Upper lobe of left lung (tissue), 4 donors: Measurements from ENCODE around the gene SAXO1.

Experiments
- CTCF ChIP-seq, 6 experiments: fragments of 450-650 bp in 4 of 6; fragments of 200-600 bp in 2 of 6; sonication (generic) in 2 of 6; IDR thresholded peaks; one replicate each; pipeline ENCODE4 v1.5.1; 2016 to 2019; ENCODE audit warnings: antibody characterized with exemption in 6 of 6
- EP300 ChIP-seq, 4 donors: sonication (generic); formaldehyde crosslinking; IDR thresholded peaks; one replicate each; pipeline ENCODE4 v1.5.1; 2017; ENCODE audit warnings: antibody characterized with exemption in 4 of 4, control low read depth in 2 of 4
- POLR2A ChIP-seq, 4 donors: fragments of 450-650 bp; IDR thresholded peaks; one replicate each; pipeline ENCODE4 v1.5.1; 2016 to 2017; ENCODE audit warnings: antibody characterized with exemption in 4 of 4, mild to moderate bottlenecking in 2 of 4

- TF ChIP-seq CTCF (IDR thresholded peaks at IDR 0.05): no peak
- no peak for TF ChIP-seq POLR2A (IDR thresholded peaks at IDR 0.05)
- TF ChIP-seq EP300 (IDR thresholded peaks at IDR 0.05): no peak
Measured at GRCh38 chr9:19050637-19051591, 17.9 kb upstream of the SAXO1 start.
